HG03196 (cell line): Measurements from ENCODE around the gene GAK.
A peak's percentile ranks its signal among the peaks of the same experiment; 100 is the strongest.
"Not testable (repeated sequence)": the region's sequence is repeated elsewhere in the genome, so short reads cannot be mapped to it uniquely, and the experiment has no call there.

Source experiments
- ATAC-seq: cut with Tn5 transposase; IDR thresholded peaks from one replicate; pipeline ENCODE4 v1.9.1; 2021; ENCODE audit not compliant: unreplicated experiment

The GAK gene

DNA sequence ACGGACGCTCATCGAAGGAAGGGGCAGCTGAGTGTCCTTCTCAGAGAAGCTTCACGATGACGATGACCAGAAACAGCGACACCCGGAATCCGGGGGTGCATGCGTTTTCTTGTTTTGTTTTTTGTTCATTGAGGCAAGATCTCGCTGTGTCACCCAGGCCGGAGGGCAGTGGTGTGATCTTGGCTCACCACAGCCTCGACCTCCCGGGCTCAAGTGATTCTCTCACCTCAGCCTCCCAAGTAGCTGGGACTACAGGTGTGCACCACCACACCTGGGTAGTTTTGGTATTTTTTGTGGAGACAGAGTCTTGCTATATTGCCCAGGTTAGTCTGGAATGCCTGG lies 21.4 kb upstream of the GAK start:
- no peak for ATAC-seq

DNA sequence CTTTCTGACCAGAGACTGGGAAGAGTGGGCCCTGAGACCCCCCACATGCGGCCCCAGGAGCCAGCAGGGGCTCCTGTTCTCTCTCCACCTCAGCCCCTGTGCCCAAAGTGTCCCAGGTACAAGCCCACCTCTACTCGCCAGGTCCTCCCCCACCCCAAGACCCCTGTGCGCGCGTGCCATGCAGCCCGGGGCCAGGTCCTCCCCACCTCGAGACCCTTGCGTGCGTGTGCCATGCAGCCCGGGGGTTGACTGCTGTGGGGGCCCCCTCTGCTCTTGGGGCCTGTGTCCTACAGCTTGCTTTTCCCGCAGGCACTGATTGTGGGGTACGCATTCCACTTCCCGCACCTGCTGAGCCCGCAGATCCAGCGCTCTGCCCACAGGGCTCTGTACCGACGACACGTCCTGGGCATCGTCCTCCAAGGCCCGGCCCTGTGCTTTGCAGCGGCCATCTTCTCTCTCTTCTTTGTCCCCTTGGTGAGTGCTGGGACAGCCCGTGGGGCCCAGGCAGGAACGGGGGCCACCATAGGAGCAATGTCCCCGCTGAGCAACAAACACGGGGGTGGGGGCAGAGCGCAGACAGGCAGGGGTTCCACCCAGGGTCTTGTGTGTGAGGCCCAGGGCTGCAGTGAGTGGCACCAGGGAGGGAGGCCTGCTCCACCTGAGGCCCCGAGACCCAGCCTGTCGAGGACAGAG lies 20.9 kb upstream of the GAK start:
- no peak for ATAC-seq

DNA sequence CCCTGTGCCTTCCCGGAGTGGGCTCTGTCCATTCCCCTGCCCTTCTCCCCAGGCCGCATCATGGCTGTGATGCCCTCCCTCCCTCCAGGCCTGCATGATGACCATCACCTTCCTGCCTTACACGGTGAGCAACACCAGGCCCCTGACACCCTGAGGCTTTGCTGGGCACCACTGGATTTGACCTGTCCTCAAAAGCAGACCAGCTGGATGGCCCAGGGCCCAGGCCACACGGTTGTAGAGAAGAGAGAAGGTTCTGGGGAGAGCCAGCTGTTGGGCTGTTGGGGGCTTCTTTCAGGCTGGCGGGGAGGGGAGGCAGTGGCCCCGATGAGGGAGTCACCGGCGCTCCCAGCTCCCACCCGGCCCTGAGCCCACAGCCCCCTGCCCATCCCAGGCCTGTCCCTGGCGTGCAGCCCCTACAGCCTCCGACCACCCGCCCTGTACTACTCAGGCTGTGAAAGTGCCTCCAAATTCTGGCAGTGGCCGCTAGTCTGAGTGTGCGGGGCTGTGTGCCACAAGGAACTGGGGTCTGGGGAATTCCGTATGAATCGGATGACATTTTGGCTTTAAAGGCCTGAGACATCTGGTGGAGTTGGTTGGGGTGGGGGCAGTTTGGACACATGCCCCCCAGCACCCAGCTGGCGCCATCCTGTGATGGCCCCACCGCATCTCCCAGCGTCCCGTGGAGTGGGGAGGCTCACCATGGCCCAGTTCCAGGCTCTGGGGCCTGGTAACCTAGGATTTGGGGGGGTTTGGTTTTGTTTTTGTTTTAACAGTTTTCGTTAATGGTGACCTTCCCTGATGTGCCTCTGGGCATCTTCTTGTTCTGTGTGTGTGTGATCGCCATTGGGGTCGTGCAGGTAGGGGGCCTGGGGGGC lies 19.7 kb upstream of the GAK start:
- ATAC-seq: no peak

DNA sequence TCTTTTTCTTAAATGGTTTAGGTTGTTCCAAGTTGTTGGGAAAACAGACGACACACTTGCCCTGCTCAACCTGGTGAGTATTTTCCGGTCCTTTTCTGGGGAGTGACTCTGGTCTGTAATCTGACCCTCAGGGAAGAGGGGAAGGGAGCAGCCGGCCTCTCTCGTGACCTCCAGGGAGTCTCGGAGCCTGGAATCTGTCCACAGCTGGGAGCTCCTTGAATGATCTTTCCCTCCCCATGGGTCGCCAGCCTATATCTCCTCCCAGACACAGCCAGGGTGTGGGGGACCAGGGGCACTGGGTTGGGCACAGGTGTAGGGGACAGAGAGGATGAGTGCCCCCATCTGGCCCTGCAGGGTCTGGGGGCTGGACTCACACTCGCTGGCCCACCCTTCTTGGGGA lies 19.1 kb upstream of the GAK start:
- no peak for ATAC-seq

DNA sequence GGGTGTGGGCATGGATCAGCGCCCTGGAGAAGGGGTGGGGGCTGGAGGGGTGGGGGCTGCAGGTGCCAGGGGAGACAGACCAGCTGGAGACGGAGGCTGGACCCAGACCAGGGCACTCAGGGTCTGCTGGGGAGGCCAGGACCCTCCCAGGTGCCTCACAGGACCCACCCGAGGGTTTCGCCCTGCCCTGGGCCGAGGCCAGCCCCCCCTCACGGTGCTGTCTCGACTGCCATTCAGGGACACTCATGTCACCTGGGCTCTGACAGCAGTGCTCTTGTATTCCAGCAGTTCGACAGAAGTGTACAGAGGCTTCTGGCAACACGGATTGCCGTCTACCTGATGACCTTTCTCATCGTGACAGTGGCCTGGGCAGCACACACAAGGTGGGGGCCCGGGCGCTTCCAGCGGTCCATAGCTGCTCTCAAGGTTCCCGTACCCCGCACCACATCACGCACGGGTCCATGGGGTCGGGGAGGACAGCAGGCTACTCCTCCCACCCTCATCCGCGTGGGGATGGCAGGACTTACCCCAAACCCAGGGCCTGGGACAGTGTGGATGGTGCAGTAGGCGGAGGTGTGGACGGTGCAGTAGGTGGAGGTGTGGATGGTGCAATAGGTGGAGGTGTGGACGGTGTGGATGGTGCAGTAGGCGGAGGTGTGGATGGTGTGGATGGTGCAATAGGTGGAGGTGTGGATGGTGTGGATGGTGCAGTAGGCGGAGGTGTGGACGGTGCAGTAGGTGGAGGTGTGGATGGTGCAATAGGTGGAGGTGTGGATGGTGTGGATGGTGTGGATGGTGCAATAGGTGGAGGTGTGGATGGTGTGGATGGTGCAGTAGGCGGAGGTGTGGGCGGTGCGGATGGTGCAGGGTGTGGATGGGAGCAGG lies 18.3 kb upstream of the GAK start:
- no peak for ATAC-seq

DNA sequence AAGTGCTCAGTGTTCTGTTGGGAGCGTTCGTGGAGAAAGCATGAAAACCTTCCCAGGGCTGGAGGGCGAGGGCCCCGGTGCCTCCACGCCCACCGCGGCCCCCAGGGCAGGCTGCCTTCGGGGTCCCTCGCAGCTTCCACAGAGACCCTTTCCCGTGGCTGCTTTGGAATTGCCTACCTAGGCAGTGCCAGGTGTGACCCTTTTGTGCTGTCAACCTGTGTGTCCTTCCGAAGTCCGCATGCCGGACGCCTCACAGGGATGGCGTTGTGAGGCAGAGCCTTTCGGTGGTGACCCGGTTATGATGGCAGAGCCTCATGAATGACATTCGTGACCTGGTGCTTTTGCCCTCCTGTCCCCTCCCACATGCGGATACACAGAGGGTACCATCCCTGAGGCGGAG lies 17.5 kb upstream of the GAK start:
- no peak for ATAC-seq

DNA sequence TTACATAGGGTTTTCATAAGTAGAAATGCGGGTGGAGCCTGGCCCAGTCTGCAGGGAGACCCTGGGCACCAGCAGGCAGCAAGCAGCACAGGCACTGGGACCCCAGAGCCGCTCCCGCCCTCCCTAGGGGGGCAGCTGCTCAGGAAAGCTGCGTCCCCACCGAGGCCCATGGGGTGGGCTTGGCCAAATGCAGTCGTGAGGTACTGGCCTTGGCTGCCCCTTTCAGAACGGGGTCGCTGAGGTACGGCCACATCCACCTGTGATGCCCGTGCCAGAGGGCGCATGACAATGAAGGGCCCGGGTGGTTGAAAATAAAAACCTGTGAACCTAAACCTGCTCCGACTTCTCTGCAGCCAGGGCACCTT lies 16.8 kb upstream of the GAK start:
- no peak for ATAC-seq

DNA sequence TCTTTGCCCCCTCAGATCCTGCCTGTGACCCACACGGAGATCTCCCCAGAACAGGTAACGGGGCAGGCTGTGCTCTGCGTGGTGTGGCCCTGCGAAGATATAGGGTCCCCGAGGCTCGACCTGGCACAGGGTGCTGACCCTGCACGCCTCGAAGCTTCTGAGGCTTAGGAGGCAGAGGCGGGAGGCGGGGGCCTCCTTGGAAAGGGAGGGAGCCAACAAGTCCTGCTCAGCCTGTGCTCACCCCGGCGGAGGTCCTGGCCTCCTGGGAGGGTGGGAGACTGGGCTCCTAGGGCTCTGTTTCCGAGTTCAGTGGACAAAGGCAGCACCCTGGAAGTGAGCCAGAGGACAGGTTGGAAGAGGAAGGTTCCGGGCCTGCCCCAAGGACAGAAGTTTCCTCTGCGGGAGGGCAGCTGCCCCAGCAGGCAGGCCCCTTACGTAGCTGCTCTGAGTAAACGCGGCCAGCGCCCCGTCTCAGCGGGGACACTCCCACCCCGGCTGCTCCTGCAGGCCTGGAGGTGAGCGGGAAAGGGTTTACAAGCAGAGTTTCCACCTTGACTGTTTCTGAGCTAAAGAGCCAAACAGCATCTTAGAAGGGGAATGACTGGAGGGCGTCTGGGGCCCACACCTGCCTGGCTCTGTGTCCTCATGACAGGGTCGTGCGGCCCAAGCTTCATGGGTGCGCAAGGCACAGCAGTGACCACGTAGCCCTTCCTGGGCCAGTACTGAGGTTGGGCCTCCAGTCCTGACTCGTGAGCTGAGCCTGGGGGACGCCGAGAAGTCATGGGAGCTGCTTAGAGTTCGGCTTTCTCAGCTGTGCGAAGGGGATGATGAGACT lies 16.2 kb upstream of the GAK start:
- no peak for ATAC-seq

DNA sequence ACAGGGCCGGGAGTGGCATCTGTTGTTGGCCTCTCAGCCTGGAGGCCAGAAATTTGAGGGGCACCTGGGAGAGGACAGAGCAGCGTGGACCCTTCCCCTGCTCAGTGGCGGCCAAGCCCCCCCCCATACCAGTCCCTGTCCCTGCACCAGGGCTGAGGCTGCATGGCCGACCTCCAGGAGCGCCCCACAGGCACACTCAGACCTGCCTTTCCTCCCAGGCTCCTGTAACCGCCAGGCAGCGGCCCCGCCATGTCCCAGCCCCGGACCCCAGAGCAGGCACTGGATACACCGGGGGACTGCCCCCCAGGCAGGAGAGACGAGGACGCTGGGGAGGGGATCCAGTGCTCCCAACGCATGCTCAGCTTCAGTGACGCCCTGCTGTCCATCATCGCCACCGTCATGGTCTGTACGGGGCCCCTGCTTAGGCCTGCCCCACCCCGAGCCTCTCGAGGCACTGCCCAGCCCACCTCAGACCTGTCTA lies 15.4 kb upstream of the GAK start:
- no peak for ATAC-seq

DNA sequence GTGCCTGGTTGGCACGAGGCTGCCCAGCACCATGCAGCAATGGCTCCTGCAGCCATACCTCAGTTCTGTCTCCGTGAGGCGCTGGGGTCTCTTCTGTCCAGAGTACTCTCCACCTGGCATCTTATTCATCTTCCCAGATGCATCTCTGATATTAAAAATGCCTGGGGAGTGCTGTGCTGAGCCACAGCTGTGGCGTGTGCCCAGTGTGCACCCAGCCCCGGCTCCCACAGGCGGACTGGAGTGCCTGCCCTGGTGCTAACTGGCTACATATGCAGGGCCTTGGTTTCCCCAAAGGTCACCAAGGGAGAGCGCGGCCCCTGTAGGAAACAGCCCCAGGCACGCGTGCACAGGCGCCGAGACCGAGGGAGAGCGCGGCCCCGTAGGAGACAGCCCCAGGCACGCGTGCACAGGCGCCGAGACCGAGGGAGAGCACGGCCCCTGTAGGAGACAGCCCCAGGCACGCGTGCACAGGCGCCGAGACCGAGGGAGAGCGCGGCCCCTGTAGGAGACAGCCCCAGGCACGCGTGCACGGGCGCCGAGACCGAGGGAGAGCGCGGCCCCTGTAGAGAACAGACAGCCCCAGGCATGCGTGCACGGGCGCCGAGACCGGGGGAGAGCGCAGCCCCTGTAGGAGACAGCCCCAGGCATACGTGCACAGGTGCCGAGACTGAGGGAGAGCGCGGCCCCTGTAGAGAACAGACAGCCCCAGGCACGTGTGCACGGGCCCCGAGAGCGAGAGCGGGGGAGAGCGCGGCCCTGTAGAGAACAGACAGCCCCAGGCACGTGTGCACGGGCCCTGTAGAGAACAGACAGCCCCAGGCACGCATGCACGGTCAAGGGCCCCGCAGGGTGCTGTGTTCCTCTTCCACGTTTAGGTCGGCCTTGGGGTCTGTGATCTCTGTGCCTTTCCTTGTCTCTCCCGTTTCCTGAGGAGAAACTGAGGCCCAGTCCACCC lies 14.7 kb upstream of the GAK start:
- no peak for ATAC-seq

DNA sequence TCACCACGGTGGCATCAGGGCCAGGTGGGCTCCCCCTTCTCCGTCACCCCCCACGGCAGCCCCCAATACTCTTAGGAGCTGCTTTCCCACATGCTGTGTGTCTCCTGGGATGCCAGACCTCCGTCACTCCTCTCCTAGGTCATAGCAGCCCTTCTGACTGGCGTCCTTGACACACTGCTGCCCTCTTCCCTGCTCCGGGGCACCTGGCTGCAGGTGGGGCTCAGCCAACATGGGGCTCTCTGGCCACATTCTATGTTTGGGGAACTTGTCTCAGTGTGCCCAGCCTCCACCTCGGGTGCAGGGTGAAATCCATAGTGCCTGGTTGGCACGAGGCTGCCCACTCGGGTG lies 14.0 kb upstream of the GAK start:
- no peak for ATAC-seq

DNA sequence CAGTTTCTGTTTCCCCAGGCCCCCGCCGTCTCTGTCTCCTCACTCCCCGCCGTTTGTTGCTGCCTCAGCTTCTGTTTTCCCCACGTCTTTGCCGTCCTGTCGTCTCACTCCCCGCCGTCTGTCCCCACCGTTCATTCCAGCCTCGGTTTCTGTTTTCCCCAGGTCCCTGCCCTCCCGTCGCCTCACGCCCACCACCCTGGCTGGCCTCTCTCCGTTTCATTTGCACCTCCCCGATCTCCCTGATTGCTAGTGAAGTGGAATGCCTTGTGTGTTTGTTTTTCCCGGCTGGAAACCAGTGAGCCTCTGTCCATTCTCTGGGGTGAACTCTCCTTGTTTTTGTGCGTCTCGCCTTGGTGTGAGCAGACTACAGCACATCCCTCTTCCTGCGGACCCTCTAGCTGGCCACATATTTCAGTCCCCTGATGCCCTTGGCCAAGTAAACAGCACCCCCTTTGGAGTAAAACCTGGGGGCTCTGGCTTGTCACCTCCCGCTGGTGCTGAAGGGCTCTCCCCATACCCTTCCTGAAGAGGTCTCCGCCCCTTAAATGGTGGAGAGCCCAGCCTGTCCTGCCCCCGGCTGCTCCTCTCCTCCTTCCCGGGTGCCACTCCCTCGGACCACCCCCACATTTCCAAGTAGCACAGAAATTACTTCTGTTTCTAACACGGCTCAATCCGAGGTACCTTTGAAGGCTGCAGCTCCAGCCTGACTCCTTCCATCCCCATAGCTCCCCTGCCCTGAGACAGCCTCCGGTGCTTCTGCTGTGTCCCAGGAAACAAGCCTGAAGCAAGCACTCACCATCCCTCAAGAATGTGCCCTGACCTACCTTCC lies 13.4 kb upstream of the GAK start:
- ATAC-seq: no peak

DNA sequence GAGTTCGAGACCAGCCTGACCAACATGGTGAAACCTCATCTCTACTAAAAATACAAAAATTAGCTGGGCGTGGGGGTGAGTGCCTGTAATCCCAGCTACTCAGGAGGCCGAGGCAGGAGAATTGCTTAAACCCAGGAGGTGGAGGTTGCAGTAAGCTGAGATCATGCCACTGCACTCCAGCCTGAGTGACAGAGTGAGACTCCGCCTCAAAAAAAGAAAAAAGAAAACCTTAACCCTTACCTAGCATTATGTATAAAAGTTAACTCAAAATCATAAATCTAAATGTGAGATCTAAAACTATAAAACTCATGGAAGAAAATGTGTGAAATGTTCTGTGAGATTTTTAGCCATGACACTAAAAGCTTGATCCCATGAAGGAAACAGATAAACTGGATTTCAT lies 7.4 kb upstream of the GAK start:
- not testable (repeated sequence) for ATAC-seq

DNA sequence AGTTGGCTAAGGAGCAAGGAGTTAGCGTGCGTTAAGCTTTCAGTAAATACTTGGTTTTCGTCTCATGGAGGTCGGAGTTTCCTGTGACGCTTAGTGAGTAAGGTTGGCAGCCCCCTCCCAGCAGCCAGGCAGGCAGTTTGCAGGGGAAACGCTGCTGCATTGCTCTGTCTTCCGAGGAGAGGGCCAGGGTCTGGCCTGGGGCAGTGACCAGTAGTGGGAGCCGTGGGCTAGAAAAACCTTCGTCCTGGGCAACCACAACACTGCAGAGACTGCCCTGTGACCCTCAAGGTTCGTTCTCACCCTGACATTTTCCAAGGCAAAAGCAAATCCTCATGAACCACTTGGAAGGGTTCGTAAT lies 576 bp upstream of the GAK start:
- ATAC-seq: peak; percentile 0

DNA sequence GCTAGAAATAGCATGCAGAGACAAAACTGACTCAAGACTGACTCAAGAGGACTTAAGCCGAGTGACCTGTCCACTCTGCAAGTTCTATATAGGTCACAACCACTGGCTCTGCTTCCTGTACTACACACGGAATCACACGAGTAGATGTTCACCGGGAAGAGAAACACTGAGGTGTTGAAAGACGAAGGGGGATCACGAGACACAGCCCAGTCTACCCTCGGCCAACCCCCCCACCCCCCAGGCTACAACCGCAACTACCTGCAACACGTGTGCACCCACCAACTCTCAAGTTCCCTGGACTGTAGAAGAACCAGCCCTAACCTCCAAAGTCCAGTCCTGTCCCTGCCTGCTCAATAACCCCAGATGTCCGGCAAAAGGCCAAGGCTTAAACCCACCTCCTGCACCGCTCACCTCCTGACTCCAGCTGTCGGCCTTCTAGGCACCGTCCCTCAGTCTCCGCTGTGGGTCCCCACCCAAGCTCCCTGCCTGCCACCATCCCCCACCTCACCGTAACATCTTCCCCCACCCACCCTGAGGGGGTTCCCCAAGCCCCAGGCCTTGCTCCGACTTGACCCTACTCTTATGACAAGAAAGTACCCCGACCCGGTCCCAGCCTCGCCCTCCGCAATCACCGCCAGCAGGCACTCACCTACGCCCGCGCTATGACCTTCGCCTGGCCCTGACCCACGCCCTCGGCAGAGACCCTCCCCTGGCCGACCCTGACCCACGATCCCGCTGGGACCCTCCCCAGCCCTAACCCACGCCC lies 739 bp downstream of the GAK start:
- peak; percentile 2 for ATAC-seq

DNA sequence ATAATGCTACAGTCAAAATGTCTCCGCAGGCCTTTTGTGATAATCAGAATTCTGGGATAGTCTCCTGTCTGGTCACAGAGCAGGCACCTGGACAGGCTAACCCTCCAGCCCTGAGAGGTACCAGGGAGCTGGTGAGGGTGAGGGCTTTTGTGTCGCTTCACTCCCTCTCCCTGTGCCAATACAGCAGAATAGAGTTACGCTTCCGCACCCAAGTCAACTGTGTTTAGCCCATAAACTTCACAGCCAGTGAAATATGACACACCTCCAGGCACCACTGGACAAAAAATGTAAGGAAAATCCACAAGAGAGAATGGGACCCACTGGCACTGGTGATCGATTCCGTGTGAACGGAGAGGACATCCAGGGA lies 1.3 kb downstream of the GAK start:
- ATAC-seq: no peak

DNA sequence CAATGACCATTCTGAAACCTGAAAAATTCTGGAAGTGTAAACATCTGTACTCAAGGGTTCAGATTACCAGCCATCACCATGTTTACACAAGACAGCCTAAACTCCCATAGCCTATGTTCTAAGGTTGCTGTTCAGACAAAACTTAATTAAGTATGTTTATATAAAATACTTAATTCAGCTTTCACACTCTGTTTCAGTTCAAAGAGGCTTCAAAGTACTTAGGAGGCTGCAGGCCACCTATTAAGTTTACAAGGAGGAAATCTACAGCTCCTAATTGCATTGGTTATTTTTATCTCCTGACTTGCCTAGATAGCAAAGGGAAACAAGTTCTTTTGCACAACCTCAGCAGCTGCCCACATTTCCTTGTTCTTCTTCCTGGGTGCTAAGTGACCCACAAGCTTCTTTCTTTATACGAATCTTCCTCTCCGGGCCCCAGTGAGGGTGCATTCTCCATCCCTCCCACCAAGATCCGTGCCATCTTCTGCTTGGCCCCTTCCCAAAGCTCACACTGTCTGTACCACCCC lies 2.0 kb downstream of the GAK start:
- no peak for ATAC-seq
